Measurements from ENCODE around the gene QPCT.
"Not testable (repeated sequence)": the region's sequence is repeated elsewhere in the genome, so short reads cannot be mapped to it uniquely, and the experiment has no call there.

Gene QPCT

GRCh38 chr2:37361994-37362698 lies 17.7 kb downstream of the QPCT start:
- DNase-seq, result no peak

- no peak for DNase-seq
Measured at GRCh38 chr2:37364351-37364750, 19.9 kb downstream of the QPCT start.

DNA sequence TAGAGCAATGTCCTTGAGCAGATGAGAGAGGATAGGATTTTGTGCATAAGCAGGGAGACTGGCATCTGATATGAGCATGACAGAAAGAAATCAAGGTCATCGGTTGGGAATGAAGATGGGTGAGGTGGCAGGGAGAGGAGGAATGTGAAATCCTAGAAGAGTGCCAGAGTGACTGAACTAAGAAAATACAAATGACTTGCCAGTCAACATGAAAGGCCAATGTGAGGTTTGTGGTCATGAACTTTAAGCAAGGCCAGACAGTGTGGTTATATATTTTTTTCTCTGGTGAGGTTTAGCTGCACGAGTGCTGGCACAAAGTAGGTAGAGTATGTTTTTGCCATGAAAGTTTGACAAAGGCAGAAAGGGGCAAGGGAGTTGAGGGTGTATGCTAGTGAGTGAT lies 21.2 kb downstream of the QPCT start:
- DNase-seq, result no peak

- no peak for DNase-seq
Measured at GRCh38 chr2:37366773-37367172, 22.3 kb downstream of the QPCT start.

GRCh38 chr2:37367310-37367709 lies 22.9 kb downstream of the QPCT start:
- no peak for DNase-seq

GRCh38 chr2:37367984-37368383 lies 23.6 kb downstream of the QPCT start:
- no peak for DNase-seq

GRCh38 chr2:37370666-37371065 lies 26.2 kb downstream of the QPCT start:
- no peak for DNase-seq

GRCh38 chr2:37372000-37372399 lies 27.6 kb downstream of the QPCT start:
- DNase-seq, result no peak

DNA sequence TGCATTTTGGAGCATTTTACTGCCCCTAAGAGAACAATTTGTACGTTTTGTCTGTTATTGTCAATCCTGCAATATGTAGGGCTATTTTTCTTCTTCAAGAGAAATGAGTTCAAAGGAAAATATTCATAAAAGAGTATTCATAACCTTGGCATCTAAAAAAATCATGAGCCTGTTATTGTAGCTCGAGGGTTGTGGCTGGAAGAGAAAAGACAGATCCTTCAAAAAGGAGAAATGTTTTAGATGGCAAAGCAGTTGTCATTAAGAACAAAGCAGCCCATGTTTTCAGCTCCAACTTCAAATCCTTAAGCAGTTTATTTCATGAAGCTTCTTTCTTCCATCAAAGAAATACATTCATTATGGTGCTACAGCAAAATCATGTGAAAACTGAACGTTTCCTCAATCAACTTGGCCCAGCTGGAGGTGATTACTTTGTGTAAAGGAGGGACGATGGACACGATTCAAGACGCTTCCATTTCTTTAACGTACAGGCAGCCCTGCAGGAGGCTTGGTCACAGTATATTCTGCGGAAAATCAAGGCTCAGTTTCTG lies 31.4 kb downstream of the QPCT start:
- DNase-seq, result no peak

DNA sequence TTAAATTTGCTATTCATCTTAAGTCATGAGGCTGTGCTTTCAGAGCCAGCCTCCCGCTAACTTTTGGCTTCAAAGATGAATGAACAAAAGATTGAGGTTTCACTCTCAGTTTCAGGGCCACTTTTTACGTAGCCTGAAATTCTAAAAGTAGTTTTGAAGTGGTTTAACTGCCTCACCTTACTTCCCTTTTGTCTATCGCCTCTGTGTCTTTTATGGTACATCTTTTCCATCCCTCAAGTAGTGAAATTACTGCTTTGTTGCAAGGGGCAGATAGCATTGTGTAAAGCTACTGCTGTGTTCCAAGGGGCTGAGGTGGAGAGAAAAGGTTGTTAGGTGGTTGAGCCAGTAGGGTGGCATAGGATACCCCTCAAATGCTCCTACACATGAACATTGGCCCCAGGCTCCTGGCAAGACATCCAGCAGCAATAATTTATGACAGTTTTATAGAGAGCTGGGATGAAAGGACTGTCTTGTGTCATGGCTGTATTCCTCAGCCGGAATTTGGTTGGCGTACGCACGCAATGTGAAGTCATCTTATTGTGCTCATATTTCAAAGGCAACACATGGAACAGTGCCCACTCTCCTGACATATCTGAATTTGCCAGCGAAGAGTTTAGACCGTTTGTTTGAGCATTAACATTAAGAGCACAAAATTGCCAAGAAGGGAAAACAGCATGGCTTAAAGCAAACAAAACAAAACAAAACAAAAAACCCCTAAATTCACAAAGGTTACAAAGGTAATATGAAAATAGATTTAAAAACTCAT lies 32.2 kb downstream of the QPCT start:
- DNase-seq, result no peak

DNA sequence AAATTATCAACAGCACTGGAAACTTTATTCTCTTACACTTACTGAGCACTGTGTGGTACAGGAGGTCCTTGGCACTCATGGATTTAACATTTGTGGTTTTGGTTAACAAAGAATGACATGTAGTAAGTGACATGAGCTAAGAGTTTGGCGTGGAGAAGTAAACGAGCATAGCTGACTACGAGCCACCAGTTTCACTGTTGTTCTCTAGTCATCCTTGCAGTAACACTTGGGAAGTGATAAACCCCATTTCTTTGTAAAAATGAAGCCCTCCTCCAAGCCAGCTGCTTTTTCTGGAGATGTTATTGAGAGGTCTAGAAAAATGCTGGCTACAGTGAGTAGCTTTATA lies 32.7 kb downstream of the QPCT start:
- no peak for DNase-seq

- no peak for DNase-seq
Measured at GRCh38 chr2:37378411-37378810, 34.0 kb downstream of the QPCT start.

DNA sequence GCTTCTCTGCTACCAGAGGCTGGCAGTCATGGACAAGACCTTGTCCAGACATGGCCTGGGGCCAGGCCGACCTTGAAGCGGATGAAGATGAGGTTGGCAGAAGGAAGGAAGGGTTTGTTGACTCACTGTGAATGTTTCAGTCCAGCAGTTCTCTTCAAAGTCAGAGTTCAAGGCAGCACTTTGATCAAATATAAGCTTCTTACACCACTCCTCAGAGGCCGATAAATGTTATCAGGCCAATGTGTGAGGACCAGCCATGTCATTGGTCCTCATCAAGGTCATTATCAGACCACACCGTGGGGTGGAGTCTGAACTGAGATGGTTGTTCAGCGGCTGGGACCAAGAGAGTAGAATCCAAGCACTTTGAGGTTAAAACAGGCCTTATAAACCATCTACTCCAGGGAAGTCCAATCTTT lies 35.5 kb downstream of the QPCT start:
- DNase-seq, result no peak

- DNase-seq, result not testable (repeated sequence)
Measured at GRCh38 chr2:37380787-37381186, 36.4 kb downstream of the QPCT start.

GRCh38 chr2:37384261-37384660 lies 39.8 kb downstream of the QPCT start:
- not testable (repeated sequence) for DNase-seq

GRCh38 chr2:37387148-37387835 lies 42.9 kb downstream of the QPCT start:
- DNase-seq, result no peak

DNA sequence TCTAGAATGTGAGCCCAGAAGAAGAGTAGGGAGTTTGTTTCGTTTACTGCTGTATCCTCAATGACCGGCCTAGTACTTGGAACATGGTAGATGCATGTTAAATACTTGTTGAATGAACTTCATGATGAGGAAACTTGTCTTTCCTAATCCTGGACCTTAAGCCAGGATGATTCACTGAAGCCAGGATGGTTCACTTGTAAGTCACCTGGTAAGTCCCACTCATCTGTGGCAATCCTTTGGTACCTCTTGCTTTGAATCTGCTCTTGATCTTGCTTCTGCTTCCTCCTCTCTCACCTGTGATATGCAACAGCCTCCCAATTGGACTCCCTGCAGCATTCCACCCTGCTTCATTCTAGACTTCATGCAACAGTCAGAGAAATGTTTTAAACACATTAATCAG lies 43.6 kb downstream of the QPCT start:
- DNase-seq, result no peak

DNA sequence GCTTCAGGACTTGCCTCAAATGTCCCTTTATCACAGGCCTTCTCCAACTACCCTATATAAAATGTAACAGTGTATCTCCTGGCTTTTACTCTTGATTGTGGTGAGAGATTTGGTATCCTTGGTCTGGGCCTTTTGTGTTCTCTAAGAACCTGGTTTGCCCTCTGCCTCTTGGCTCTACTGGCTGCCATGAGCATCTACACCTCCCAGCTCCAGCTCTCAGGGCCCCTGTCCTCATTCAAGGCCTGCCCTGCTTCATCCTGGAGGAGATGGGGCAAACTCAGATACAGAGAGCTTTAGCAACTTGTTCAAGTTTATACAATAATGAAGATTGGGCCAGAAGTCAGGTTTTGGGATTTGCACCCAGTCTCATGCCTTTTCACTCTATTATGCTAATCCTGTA lies 45.0 kb downstream of the QPCT start:
- no peak for DNase-seq

- DNase-seq, result no peak
Measured at GRCh38 chr2:37389989-37390765, 45.7 kb downstream of the QPCT start.

GRCh38 chr2:37390777-37391176 lies 46.3 kb downstream of the QPCT start:
- DNase-seq, result no peak

DNA sequence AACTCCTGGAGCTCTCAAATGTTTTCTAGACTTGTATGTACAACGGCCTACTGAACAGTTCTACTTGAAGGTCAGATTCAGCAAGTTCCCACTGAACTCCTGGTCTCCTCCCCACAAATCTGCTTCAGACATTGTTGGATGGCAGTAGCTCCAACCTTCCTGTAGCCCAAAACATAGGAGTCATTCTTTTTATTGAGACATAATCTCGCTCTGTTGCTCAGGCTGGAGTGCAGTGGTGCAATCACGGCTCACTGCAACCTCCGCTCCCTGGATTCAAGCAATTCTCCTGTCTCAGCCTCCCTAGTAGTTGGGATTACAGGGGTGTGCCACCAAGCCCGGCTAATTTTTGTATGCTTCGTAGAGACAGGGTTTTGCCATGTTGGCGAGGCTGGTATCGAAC lies 47.3 kb downstream of the QPCT start:
- no peak for DNase-seq

DNA sequence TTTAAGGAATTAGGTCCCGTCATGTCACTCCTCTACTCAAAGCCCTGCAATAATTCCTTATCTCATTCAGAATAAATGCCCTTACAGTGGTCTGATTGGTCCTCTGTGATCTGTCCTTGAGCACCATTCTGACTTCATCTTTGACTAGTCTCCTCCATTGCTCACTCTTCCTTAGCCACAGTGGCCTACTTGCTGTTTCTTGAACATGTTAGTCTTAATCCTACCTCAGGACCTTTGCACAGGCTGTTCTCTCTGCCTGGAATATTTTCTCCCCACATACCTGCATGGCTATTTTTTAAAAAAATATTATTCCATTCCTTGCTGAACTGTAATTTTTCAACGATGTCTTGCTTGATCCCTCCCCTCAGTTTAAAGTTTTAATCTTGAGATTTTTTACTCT lies 48.0 kb downstream of the QPCT start:
- no peak for DNase-seq

DNA sequence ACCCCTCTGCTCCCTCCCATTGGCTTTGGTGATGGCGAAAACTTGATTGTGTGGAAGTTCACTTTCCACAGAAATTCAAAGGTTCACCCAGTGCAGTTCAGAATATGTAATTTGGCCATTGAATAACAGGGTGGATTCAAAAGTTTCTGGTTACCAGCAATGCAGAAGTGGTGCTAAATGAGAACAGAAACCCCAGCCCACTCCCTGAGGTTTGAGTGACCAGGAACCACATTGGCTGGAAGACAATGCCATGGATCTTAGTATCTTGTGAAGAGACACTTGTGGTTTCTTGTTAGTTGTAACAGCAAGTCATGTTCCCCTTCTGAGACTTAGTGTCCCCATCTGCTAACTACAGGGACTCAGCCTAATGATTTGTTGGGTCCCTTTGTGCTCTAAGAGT lies 49.8 kb downstream of the QPCT start:
- DNase-seq, result no peak

All from cortex of kidney (tissue), 1 donor.